Hepatocyte (in vitro differentiated cells): ENCODE data around the gene FBH1. TPM values are rescaled to one million over a fixed set of nuclear protein-coding genes. Genes with fewer than 3 reads are reported as not detected.

Experiments
- DNase-seq: peaks from one replicate; pipeline ENCODE4 v3.0.0-alpha.2; 2016; ENCODE audit warnings: low spot score
- H2AFZ ChIP-seq: fragments of 200-600 bp; sonication (generic); 2 replicates; pipeline ENCODE4 v1.6.0; 2016; ENCODE audit warnings: antibody characterized with exemption, mild to moderate bottlenecking
- H3K27ac ChIP-seq: fragments of 200-600 bp; sonication (generic); 2 replicates; pipeline ENCODE4 v1.5.1; 2016; ENCODE audit warnings: mild to moderate bottlenecking
- H3K27me3 ChIP-seq: fragments of 200-600 bp; sonication (generic); 2 replicates; pipeline ENCODE4 v1.6.1; 2016
- H3K36me3 ChIP-seq: fragments of 200-600 bp; sonication (generic); replicated peaks from 2 replicates; pipeline ENCODE4 v1.5.1; 2016; ENCODE audit warnings: low read depth; ENCODE audit not compliant: insufficient read depth
- H3K4me1 ChIP-seq: fragments of 200-600 bp; sonication (generic); 2 replicates; pipeline ENCODE4 v1.5.1; 2016; ENCODE audit warnings: mild to moderate bottlenecking, moderate library complexity; ENCODE audit not compliant: insufficient read depth
- H3K4me2 ChIP-seq: fragments of 200-600 bp; sonication (generic); 2 replicates; pipeline ENCODE4 v1.6.0; 2016
- H3K4me3 ChIP-seq: fragments of 200-600 bp; sonication (generic); 2 replicates; pipeline ENCODE4 v1.5.1; 2016; ENCODE audit warnings: mild to moderate bottlenecking
- H3K79me2 ChIP-seq: fragments of 200-600 bp; sonication (generic); 2 replicates; pipeline ENCODE4 v1.6.0; 2017; ENCODE audit warnings: mild to moderate bottlenecking
- H3K9me2 ChIP-seq: fragments of 200-600 bp; sonication (generic); replicated peaks from 2 replicates; pipeline ENCODE4 v1.6.0; 2017; ENCODE audit warnings: mild to moderate bottlenecking; ENCODE audit not compliant: insufficient read depth
- H3K9me3 ChIP-seq: fragments of 200-600 bp; sonication (generic); 2 replicates; pipeline ENCODE4 v1.5.1; 2016; ENCODE audit warnings: low read depth, mild to moderate bottlenecking
- H4K20me1 ChIP-seq: fragments of 200-600 bp; sonication (generic); 2 replicates; pipeline ENCODE4 v1.6.0; 2016; ENCODE audit warnings: mild to moderate bottlenecking; ENCODE audit not compliant: insufficient read depth, poor library complexity, severe bottlenecking
- CTCF ChIP-seq: fragments of 200-600 bp; sonication (generic); IDR thresholded peaks from 2 replicates; pipeline ENCODE4 v1.5.1; 2016; ENCODE audit warnings: antibody characterized with exemption, mild to moderate bottlenecking; ENCODE audit not compliant: poor library complexity
- EZH2 ChIP-seq: fragments of 200-600 bp; sonication (generic); IDR thresholded peaks from 2 replicates; pipeline ENCODE4 v1.6.1; 2016; ENCODE audit warnings: antibody characterized with exemption, mild to moderate bottlenecking, borderline replicate concordance
- EZH2phosphoT487 ChIP-seq: fragments of 200-600 bp; sonication (generic); IDR thresholded peaks from one replicate; pipeline ENCODE4 v1.6.1; 2018; ENCODE audit warnings: antibody characterized with exemption, mild to moderate bottlenecking, low read depth, moderate library complexity; ENCODE audit not compliant: unreplicated experiment, severe bottlenecking
- WGBS: methylation state at CpG from one replicate; pipeline ENCODE4 v1.1.6; 2016; ENCODE audit warnings: low lambda C conversion rate; ENCODE audit errors: missing lambda C conversion rate; 5-methylcytosine and 5-hydroxymethylcytosine counted together
- polyA plus RNA-seq: library from polyadenylated mRNA; unstranded; fragments of >200 nt; fragmentation: Nextera tagmentation; extraction: Ambion mirVana; gene quantifications from 2 replicates; pipeline ENCODE4 v1.2.1, GENCODE V29; 2016
- total RNA-seq: library from RNA; depleted of rRNA; stranded (reverse); fragments of >200 nt; gene quantifications from 2 replicates; pipeline ENCODE4 v1.2.3, GENCODE V29; 2014

FBH1 gene
- total and polyA plus RNA-seq, 2 experiments from 2014 or later: 66.4 to 80.3 TPM

- no peaks in the 10 kb centered on the region for H3K27me3 ChIP-seq
- no peak overlapping the region for H3K27ac ChIP-seq
- TF ChIP-seq EZH2phosphoT487: no peak
- no peak for TF ChIP-seq CTCF
- TF ChIP-seq EZH2: no peak
- no peak overlapping the region for H3K4me2 ChIP-seq
- H3K36me3 ChIP-seq: no peaks in the 10 kb centered on the region
- no peaks in the 10 kb centered on the region for H3K9me2 ChIP-seq
- no peak for DNase-seq
- H3K9me3 ChIP-seq: no peaks in the 10 kb centered on the region
- H2AFZ ChIP-seq: no peak overlapping the region
- H3K4me3 ChIP-seq: no peak overlapping the region
- no peaks in the 10 kb centered on the region for H4K20me1 ChIP-seq
- H3K79me2 ChIP-seq: no peaks in the 10 kb centered on the region
- no peaks in the 10 kb centered on the region for H3K4me1 ChIP-seq
- WGBS: 95% methylated on average over 14 of the region's 14 CpGs
Observed at GRCh38 chr10:5933909-5934546, 44.0 kb downstream of the FBH1 start.

GRCh38 chr10:5935628-5936027 is 45.6 kb downstream of the FBH1 start:
- H2AFZ ChIP-seq: no peak overlapping the region
- H4K20me1 ChIP-seq: no peaks in the 10 kb centered on the region
- 91% methylated on average over 10 of the region's 10 CpGs for WGBS
- no peaks in the 10 kb centered on the region for H3K9me3 ChIP-seq
- no peaks in the 10 kb centered on the region for H3K79me2 ChIP-seq
- DNase-seq: no peak
- no peak overlapping the region for H3K27ac ChIP-seq
- H3K4me2 ChIP-seq: no peak overlapping the region
- no peak overlapping the region for H3K4me3 ChIP-seq
- H3K4me1 ChIP-seq: no peaks in the 10 kb centered on the region
- no peaks in the 10 kb centered on the region for H3K36me3 ChIP-seq
- no peaks in the 10 kb centered on the region for H3K27me3 ChIP-seq
- H3K9me2 ChIP-seq: no peaks in the 10 kb centered on the region
- no peak for TF ChIP-seq EZH2phosphoT487
- TF ChIP-seq EZH2: no peak
- no peak for TF ChIP-seq CTCF

GRCh38 chr10:5937016-5937415 is 47.0 kb downstream of the FBH1 start:
- Histone ChIP-seq H3K79me2 (no peaks in the 10 kb centered on the region), H3K9me3 (no peaks in the 10 kb centered on the region), H3K36me3 (no peaks in the 10 kb centered on the region), H3K4me1 (no peaks in the 10 kb centered on the region), H3K9me2 (no peaks in the 10 kb centered on the region), H2AFZ (no peak overlapping the region), H3K4me2 (no peak overlapping the region), H4K20me1 (no peaks in the 10 kb centered on the region), H3K4me3 (no peak overlapping the region), H3K27ac (no peak overlapping the region), H3K27me3 (no peaks in the 10 kb centered on the region)
- DNase-seq: no peak
- no peak for TF ChIP-seq CTCF
- TF ChIP-seq EZH2: no peak
- TF ChIP-seq EZH2phosphoT487: no peak
- WGBS: 95% methylated on average over 18 of the region's 18 CpGs

GRCh38 chr10:5938291-5938690 is 48.2 kb downstream of the FBH1 start:
- 95% methylated on average over 12 of the region's 12 CpGs for WGBS
- TF ChIP-seq CTCF (no peak), EZH2phosphoT487 (no peak), EZH2 (no peak)
- no peaks in the 10 kb centered on the region for H3K27me3 ChIP-seq
- H3K4me3 ChIP-seq: no peak overlapping the region
- H3K4me2 ChIP-seq: no peak overlapping the region
- no peak overlapping the region for H3K27ac ChIP-seq
- no peaks in the 10 kb centered on the region for H3K9me2 ChIP-seq
- no peak for DNase-seq
- H3K36me3 ChIP-seq: no peaks in the 10 kb centered on the region
- H3K4me1 ChIP-seq: no peaks in the 10 kb centered on the region
- H4K20me1 ChIP-seq: no peaks in the 10 kb centered on the region
- no peak overlapping the region for H2AFZ ChIP-seq
- no peaks in the 10 kb centered on the region for H3K9me3 ChIP-seq
- H3K79me2 ChIP-seq: no peaks in the 10 kb centered on the region
